A549 (cell line): ENCODE results near the gene MEN1.

ENCODE experiments used
- HDAC2 ChIP-seq: fragments of 200-600 bp; sonication (generic); IDR thresholded peaks from 2 replicates; pipeline ENCODE4 v1.6.1; 2016
- MYC ChIP-seq: IDR thresholded peaks from 2 replicates; pipeline ENCODE4 v1.6.1; 2012; ENCODE audit warnings: mild to moderate bottlenecking, inconsistent platforms, low read length, improper control_type of control experiment, borderline replicate concordance
- PHF8 ChIP-seq: fragments of 200-600 bp; sonication (generic); IDR thresholded peaks from 2 replicates; pipeline ENCODE4 v1.6.1; 2016; ENCODE audit warnings: low read depth, mild to moderate bottlenecking, antibody characterized with exemption, moderate library complexity, borderline replicate concordance
- POLR2A ChIP-seq: IDR thresholded peaks from 2 replicates; pipeline ENCODE4 v1.6.1; 2012; ENCODE audit warnings: mild to moderate bottlenecking, low read length
- USF2 ChIP-seq: fragments of 450-650 bp; IDR thresholded peaks from 2 replicates; pipeline ENCODE4 v1.6.1; 2014; ENCODE audit warnings: antibody characterized with exemption
- TF ChIP-seq, protein P1 (sequence below): fragments of >200 bp; sonication (Bioruptor Twin); formaldehyde crosslinking; IDR thresholded peaks from 3 replicates; pipeline ENCODE4 v1.5.1; 2016

- no peak for TF ChIP-seq USF2
- TF ChIP-seq, protein P1, sequence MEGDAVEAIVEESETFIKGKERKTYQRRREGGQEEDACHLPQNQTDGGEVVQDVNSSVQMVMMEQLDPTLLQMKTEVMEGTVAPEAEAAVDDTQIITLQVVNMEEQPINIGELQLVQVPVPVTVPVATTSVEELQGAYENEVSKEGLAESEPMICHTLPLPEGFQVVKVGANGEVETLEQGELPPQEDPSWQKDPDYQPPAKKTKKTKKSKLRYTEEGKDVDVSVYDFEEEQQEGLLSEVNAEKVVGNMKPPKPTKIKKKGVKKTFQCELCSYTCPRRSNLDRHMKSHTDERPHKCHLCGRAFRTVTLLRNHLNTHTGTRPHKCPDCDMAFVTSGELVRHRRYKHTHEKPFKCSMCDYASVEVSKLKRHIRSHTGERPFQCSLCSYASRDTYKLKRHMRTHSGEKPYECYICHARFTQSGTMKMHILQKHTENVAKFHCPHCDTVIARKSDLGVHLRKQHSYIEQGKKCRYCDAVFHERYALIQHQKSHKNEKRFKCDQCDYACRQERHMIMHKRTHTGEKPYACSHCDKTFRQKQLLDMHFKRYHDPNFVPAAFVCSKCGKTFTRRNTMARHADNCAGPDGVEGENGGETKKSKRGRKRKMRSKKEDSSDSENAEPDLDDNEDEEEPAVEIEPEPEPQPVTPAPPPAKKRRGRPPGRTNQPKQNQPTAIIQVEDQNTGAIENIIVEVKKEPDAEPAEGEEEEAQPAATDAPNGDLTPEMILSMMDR: no peak
- TF ChIP-seq MYC: no peak
- no peak for TF ChIP-seq POLR2A
- no peak for TF ChIP-seq HDAC2
- no peak for TF ChIP-seq PHF8
Measured at GRCh38 chr11:64789331-64790204, 20.8 kb downstream of the MEN1 start.
